Activated T-cell treated with anti-CD3 and anti-CD28 coated beads, Interleukin-2, amount 50 U/mL, for 48 hours (primary cell): ENCODE results near the gene ZBED4.

ENCODE experiments used
- DNase-seq, 2 experiments: peaks; one replicate each; pipeline ENCODE4 v3.0.0-alpha.2; 2020

The ZBED4 gene

GRCh38 chr22:49856766-49857618 lies 3.3 kb downstream of the ZBED4 start:
- DNase-seq: no peak

- no peak for DNase-seq
Measured at GRCh38 chr22:49858827-49859226, 5.2 kb downstream of the ZBED4 start.

- no peak for DNase-seq
Measured at GRCh38 chr22:49861642-49862495, 8.2 kb downstream of the ZBED4 start.

GRCh38 chr22:49862496-49862776 lies 8.8 kb downstream of the ZBED4 start:
- DNase-seq: no peak

- no peak for DNase-seq
Measured at GRCh38 chr22:49863931-49864330, 10.3 kb downstream of the ZBED4 start.

GRCh38 chr22:49865156-49865555 lies 11.5 kb downstream of the ZBED4 start:
- no peak for DNase-seq

- DNase-seq: no peak
Measured at GRCh38 chr22:49866134-49866533, 12.5 kb downstream of the ZBED4 start.

GRCh38 chr22:49866646-49867045 lies 13.0 kb downstream of the ZBED4 start:
- DNase-seq: no peak

- DNase-seq: no peak
Measured at GRCh38 chr22:49867303-49868265, 13.9 kb downstream of the ZBED4 start.

GRCh38 chr22:49869086-49869830 lies 15.6 kb downstream of the ZBED4 start:
- no peak for DNase-seq

- no peak for DNase-seq
Measured at GRCh38 chr22:49869845-49870712, 16.4 kb downstream of the ZBED4 start.

GRCh38 chr22:49871482-49871881 lies 17.8 kb downstream of the ZBED4 start:
- DNase-seq: no peak

GRCh38 chr22:49872347-49872746 lies 18.7 kb downstream of the ZBED4 start:
- DNase-seq: no peak

GRCh38 chr22:49873228-49873940 lies 19.7 kb downstream of the ZBED4 start:
- no peak for DNase-seq

GRCh38 chr22:49877642-49878041 lies 24.0 kb downstream of the ZBED4 start:
- DNase-seq: no peak

- no peak for DNase-seq
Measured at GRCh38 chr22:49878206-49878605, 24.6 kb downstream of the ZBED4 start.

- DNase-seq: no peak
Measured at GRCh38 chr22:49879871-49880270, 26.2 kb downstream of the ZBED4 start.

- peak; percentile 32 to 40 for DNase-seq
Measured at GRCh38 chr22:49880281-49880680, 26.6 kb downstream of the ZBED4 start.

- no peak for DNase-seq
Measured at GRCh38 chr22:49881856-49882255, 28.2 kb downstream of the ZBED4 start.

GRCh38 chr22:49882519-49883293 lies 29.1 kb downstream of the ZBED4 start:
- DNase-seq: no peak
